GM18505 (cell line): ENCODE results near the gene TADA3.

Experiments used
- ATAC-seq: cut with Tn5 transposase; IDR thresholded peaks from one replicate; pipeline ENCODE4 v1.9.1; 2021; ENCODE audit not compliant: unreplicated experiment
- POLR2A ChIP-seq: IDR thresholded peaks from 4 replicates; pipeline ENCODE4 v1.6.1; 2011; ENCODE audit warnings: borderline replicate concordance; ENCODE audit not compliant: insufficient read depth, insufficient read length; ENCODE audit errors: extremely low read depth

TADA3 gene

DNA sequence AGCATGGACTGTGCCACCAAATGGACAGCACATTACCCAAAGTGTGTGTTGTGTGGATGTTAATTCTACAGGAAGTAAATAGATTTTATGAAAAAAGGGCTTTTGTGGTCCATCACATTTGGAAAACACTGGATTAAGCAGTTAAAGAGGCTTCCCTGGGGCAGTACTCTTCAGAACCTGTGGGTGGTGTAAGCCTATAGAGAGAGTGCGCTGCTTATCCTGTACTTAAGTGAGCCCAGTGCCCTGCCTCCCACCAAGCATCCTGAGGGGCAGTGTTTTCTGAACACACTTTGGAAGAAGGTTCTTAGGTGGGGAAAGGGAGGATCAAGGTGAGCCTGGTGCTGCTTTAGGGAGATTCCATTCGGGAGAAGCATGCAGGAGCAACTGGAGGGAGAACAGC, 28.7 kb upstream of the TADA3 start:
- no peak for TF ChIP-seq POLR2A
- no peak for ATAC-seq

DNA sequence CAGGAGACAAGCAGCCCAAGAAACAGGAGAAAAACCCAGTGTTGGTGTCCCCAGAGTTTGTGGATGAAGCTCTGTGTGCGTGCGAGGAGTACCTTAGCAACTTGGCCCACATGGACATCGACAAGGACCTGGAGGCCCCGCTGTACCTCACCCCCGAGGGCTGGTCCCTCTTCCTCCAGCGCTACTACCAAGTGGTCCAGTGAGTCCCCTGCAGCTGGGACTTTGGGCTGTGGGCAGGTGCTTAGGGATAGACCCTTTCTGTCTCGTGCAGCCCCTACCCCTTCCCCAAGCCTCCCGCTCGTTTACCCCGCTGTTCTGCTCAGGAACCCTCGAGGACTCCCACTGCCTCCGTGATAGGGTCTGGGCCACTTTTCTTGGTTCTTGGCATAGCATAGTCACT, 28.3 kb upstream of the TADA3 start:
- no peak for ATAC-seq
- no peak for TF ChIP-seq POLR2A

GRCh38 chr3:9818666-9819335, 26.5 kb upstream of the TADA3 start:
- ATAC-seq: no peak
- no peak for TF ChIP-seq POLR2A

GRCh38 chr3:9817436-9817835, 25.2 kb upstream of the TADA3 start:
- no peak for ATAC-seq
- no peak for TF ChIP-seq POLR2A

- ATAC-seq: no peak
- no peak for TF ChIP-seq POLR2A
Observed at GRCh38 chr3:9815986-9816385, 23.7 kb upstream of the TADA3 start.

- ATAC-seq: no peak
- no peak for TF ChIP-seq POLR2A
Observed at GRCh38 chr3:9812870-9813483, 20.7 kb upstream of the TADA3 start.

GRCh38 chr3:9810846-9811245, 18.6 kb upstream of the TADA3 start:
- no peak for TF ChIP-seq POLR2A
- ATAC-seq: no peak

- ATAC-seq: no peak
Observed at GRCh38 chr3:9810433-9810770, 18.1 kb upstream of the TADA3 start.

DNA sequence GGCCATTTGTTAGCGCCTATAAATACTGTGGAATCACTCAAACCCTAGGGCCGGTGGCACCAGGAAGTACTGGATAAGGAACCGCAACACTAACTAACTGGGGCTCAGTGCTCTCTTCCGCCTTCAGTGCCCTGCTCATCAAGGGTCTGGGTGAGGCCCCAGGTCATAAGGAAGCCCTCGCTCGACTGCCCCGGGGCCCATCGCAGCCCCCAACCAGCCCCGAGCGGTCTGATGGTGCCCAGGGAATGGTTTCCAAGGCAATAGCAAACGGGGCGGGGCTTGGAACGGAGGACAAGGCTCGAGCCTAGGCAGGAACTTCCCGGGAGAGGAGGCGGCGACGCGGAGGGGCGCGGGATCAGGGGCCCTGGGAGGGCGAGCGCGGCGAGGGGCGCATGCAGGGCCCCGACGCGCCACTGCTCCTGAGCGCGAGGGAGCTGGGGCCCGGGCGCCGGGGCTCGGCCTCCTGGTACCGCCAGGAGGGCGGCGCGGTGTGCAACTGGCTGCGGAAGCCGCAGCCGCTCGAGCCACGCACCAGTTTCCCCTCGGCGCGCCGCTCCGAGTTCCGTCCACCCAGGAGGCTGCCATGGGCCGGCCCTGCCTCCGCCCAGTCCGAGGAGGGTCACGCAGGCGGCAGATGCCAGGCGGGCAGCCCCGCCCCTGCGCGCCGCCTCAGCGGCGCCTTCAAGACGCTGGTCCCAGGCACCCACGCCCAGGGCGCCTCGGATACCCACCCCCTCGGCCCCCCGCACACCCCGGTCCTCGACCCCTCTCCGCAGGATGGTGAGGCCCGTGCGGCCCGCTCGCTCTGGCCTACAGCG, 17.6 kb upstream of the TADA3 start, which contains the start of gene TTLL3:
TTLL3 (plus strand) TSS at position 648 of the 818 bp plus-strand sequence. CDS start 400 bp downstream, outside the sequence.
- ATAC-seq: no peak
- peak; percentile 58 for TF ChIP-seq POLR2A

More at GRCh38 chr3:9810433-9810770, 18.1 kb upstream of the TADA3 start:
- TF ChIP-seq POLR2A: no peak

- ATAC-seq: no peak
- TF ChIP-seq POLR2A: no peak
Observed at GRCh38 chr3:9809239-9809614, 17.0 kb upstream of the TADA3 start.

- TF ChIP-seq POLR2A: peak; percentile 48
- peak; percentile 46 for ATAC-seq
Observed at GRCh38 chr3:9808345-9809037, 16.2 kb upstream of the TADA3 start.

DNA sequence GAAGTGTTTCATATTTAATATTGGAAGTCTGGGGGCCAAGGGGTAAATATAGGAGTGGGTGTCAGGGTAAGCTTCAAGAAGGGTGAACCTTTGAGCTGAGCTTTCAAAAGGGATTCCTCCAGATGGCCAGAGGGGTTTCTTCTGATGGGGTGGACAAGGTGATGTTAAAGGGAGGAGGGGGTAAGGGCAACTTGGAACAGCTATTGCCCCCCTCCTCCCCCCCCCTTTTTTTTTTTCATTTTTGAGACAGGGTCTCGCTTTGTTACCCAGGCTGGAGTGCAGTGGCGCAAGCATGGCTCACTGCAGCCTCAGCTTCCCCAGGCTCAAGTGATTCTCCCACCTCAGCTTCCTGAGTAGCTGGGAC, 15.7 kb upstream of the TADA3 start:
- no peak for TF ChIP-seq POLR2A
- ATAC-seq: no peak
